DMS79 treated with DMSO at 0.1 percent for 48 hours (cell line): ENCODE measurements around the gene NUDT16.

Experiments
- DNase-seq: peaks from one replicate; lab custom pipeline; 2025; lab: John Stamatoyannopoulos, UW

Gene NUDT16

DNA sequence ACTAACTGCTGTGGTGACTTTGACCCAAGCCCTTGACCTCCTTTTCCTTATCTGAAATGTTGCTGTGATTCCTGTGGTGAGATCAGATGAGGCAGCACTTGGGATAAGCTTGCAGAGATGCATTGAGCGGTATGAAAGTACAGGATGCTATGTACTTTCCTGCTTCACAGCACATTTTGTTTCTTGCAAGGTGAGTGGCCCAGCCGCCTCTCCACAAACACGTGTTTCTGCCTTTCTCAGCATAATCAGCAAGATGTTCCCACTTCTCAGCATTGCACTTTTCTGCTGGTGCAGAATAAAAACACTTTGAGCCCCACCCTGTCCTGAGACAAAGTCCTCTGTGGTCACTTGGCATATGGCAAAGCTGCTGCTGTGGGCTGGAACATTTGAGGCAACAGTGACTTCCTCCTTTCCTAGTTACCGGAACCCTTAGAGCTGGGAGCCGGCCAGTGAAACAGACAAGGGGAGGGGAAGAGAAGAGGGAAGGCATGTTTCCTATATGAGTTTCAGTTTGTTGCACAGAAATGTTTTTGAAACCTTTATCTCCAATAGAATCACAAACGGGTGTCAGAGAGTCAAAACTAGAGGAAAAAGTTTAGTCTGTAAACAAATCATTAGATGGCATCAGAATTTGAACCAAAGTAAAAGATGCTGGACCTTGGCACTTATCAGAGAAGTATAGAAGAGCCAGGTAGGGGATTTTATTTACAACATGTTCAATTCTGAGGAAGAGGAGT is 5.0 kb downstream of the NUDT16 start:
- no peak for DNase-seq

- no peak for DNase-seq
These were observed 6.4 kb downstream of the NUDT16 start for GRCh38 chr3:131387796-131388489.

- DNase-seq = no peak
These were observed 6.9 kb downstream of the NUDT16 start for GRCh38 chr3:131388490-131388799.

DNA sequence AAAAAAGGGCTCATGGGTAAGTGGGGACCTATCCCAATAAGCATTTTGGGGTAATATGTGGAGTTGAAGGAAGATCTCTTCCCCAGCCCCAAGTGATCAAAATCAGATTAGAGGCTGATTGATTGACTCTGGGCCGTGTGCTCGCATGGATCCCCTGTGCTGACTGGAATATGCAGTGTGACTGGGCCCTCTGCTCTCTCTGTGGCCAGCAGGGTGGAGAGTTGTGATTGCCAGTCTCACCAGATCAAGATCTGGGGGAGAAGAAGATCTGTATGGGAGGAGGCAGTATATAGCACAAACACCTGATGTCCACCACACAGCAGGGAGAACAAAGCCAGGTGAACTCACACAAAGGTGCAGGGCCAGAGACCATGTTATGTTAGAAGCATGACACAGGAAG is 8.8 kb downstream of the NUDT16 start:
- DNase-seq = no peak

GRCh38 chr3:131393051-131393450 is 11.5 kb downstream of the NUDT16 start:
- no peak for DNase-seq

GRCh38 chr3:131393868-131394267 is 12.3 kb downstream of the NUDT16 start:
- no peak for DNase-seq

GRCh38 chr3:131394400-131394799 is 12.8 kb downstream of the NUDT16 start:
- no peak for DNase-seq

GRCh38 chr3:131396170-131396569 is 14.6 kb downstream of the NUDT16 start:
- no peak for DNase-seq

DNA sequence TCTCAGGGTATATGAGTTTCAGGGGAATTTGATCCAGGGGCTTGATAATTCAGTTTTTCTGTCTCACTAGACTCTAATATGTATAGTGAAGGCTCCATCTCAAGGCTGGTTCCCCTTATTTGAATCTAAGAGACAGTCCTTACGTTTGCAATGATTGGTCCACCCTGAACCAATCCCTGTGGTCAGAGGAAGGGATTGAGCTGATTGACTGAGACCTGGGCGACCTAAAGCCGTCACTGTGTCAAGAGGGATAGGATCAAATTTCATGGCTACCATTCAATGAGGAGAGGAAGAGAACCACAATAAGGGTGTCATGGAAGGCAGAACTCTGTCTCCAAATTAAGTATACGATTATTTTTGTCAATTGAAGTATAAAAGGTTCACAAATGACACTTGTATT is 16.3 kb downstream of the NUDT16 start:
- DNase-seq = no peak

GRCh38 chr3:131401978-131402377 is 20.4 kb downstream of the NUDT16 start:
- no peak for DNase-seq

DNA sequence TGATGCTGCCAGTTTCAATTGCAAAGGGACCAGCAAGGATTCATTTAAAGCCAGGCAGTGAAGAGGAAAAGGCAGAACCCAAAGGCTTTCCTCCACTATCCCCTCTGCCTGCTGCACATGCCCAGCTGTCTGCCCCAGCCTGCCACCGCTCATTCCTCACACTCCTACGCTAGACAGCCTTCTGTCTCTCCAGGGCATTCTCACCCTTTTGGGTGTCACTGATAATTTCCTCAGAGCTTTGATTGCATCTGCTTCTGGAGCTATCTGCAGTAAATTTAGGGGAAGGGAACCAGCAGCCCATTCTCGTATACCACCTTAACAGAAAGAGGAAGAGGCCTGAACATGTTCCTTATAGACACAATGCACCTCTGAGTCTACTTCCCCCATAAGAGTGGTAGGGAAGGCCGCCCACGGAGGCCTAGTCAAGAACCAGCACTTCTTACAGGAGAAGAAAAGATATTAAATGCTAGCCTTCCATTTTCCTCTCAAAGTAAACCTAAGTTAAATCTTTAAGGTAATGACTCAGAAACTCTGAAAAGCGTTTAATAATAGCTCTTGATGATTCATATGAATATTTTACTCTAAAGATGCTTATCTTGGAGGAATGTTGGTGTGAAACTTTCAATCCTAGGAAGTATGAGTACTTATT is 20.9 kb downstream of the NUDT16 start:
- no peak for DNase-seq

DNA sequence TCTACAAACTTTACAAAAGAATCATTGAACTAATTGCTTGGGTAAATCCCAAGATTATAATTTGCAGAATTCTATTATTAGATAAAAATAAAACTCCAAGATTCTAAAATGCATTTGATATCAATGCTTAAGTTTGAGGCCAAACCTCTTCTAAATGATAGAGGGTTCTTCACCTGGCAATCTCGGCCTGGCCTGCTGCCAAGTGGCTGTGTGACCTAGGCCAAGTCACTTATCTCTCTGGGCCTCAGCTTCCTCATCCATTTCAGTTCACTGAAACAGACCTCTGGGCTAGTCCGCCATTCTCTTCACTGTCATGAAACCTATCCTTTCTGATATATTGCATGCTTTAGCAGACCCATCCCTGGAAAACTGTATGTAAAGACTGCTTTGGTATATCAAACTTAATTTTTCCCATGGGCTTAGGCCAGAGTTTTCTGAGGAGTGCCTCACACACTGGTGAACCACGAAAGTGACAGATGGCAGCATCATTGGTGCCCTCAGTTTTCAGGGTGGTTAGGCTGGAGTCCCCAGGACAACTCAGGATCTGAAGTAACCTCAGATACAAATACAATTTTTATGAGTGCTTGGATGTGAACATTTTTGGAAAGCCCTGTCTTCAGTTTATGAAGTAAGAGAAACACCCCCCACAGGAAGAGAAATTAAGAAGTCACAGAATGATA is 21.8 kb downstream of the NUDT16 start:
- no peak for DNase-seq

GRCh38 chr3:131405411-131405810 is 23.8 kb downstream of the NUDT16 start:
- DNase-seq = no peak

- no peak for DNase-seq
These were observed 24.7 kb downstream of the NUDT16 start for GRCh38 chr3:131406274-131406673.

GRCh38 chr3:131417751-131418150 is 36.2 kb downstream of the NUDT16 start:
- no peak for DNase-seq

GRCh38 chr3:131421301-131421700 is 39.7 kb downstream of the NUDT16 start:
- DNase-seq = no peak

DNA sequence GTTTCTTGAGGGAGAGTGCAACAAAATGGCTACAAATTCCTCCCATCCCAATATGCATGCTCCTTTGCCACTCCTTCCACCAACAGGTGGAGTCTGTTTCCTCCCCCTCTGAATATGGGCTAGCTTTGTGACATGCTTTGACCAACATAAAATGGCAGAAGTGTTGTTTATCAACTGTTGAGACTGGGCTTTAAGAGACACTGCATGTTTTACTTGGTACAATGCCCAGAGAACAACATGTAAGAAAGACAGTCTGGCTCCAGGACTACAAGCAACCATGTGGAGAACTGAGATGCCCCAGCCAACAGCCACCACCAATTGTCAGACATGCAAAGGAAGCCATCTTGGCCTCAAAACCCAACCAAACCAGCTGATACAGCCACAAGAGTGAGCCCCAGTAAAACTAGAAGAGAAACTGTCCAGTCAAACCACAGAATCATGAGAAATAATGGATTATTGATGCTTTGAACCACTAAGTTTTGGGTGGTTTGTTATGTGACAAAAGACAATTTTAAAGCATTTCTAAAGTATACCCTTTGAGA is 40.5 kb downstream of the NUDT16 start:
- DNase-seq = no peak

- no peak for DNase-seq
These were observed 45.7 kb downstream of the NUDT16 start for GRCh38 chr3:131427226-131427625.

- no peak for DNase-seq
These were observed 50.2 kb downstream of the NUDT16 start for GRCh38 chr3:131431754-131432153.

GRCh38 chr3:131432441-131432840 is 50.9 kb downstream of the NUDT16 start:
- DNase-seq = no peak

- no peak for DNase-seq
These were observed 53.4 kb downstream of the NUDT16 start for GRCh38 chr3:131435000-131435399.
